ENCODE data around the gene THBS2. TPM values are rescaled to one million over a fixed set of nuclear protein-coding genes. Genes with fewer than 3 reads are reported as not detected.

The THBS2 gene
- total and polyA plus RNA-seq, 4 experiments from 2014 or later, result 0.09 to 0.14 TPM; not detected in 2

DNA sequence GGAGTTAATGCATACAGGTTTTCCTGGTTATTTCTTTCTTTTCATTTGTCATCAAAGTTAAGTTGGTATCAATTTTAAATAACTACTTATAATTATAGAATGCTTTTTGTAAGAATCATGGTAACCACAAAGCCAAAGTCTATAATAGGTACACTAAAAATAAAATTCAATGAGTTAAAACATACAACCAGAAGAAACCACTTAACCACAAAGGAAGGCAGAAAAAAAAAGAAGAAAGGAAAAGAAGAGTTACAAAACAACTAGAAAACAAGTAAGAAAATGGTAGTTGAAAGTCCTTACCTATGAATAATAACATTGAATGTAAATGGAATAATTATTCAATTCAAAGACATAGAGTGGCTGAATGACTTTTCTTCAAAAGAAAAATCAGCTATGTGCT lies 45.6 kb downstream of the THBS2 start:
- ChIA-PET CTCF (ENCODE audit: partially characterized antibody) (no interaction called here), POLR2A (ENCODE audit: partially characterized antibody) (no interaction called here)
- Histone ChIP-seq H3K27me3 (ENCODE audit: insufficient read depth, low read length) (no peaks in the 10 kb centered on the region), H3K27ac (ENCODE audit: low read depth, low read length) (no peak overlapping the region), H3K9me3 (ENCODE audit: control insufficient read depth in 1 of 2, low read length in 2 of 2) (no peaks in the 10 kb centered on the region), H3K4me3 (ENCODE audit: low read length in 2 of 2) (no peak overlapping the region), H3K4me1 (ENCODE audit: insufficient read depth, low read length) (peaks cover 5% of the 10 kb centered on the region), H3K36me3 (ENCODE audit: insufficient read depth, low read length) (no peaks in the 10 kb centered on the region)
- Mint-ChIP-seq H3K36me3 (peaks cover 2 to 8% of the 10 kb centered on the region in 2 donors), H3K4me3 (peak overlapping the region in 1 of 8 donors; percentile 3), H3K27ac (no peak overlapping the region), H3K27me3 (peaks cover 0 to 2% of the 10 kb centered on the region in 2 donors), H3K4me1 (peaks cover 0 to 12% (median 8%) of the 10 kb centered on the region in 4 donors), H3K9me3 (peaks cover 2 to 28% (median 16%) of the 10 kb centered on the region in 8 donors)
- no peak for DNase-seq
- intact Hi-C loops (cut with micrococcal nuclease), result no loop called here

DNA sequence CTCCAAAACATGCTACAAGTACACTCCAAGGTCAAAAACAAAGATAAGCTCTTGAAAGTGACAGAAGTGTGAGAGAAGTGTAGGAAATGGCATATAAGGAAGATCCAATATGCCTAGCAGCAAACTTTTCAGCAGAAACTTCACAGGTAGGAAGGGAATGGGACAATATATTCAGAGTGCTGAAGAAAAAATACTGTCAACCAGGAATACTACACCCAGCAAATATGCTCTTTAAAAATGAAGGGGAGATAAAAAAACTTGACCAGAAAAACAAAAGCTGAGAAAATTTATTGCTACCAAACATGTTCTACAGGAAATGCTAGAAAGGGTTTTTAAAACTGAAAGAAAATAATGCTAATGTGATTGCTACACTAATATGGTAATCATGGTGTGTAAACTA lies 46.2 kb downstream of the THBS2 start:
- Mint-ChIP-seq H3K27me3 (peaks cover 0 to 2% of the 10 kb centered on the region in 2 donors), H3K27ac (no peak overlapping the region), H3K9me3 (peaks cover 2 to 28% (median 16%) of the 10 kb centered on the region in 8 donors), H3K36me3 (peaks cover 2 to 8% of the 10 kb centered on the region in 2 donors), H3K4me1 (peaks cover 0 to 10% (median 7%) of the 10 kb centered on the region in 4 donors), H3K4me3 (peak overlapping the region in 1 of 8 donors; percentile 41)
- Histone ChIP-seq H3K27ac (ENCODE audit: low read depth, low read length) (no peak overlapping the region), H3K4me1 (ENCODE audit: insufficient read depth, low read length) (peaks cover 4% of the 10 kb centered on the region), H3K4me3 (ENCODE audit: low read length in 2 of 2) (no peak overlapping the region), H3K36me3 (ENCODE audit: insufficient read depth, low read length) (no peaks in the 10 kb centered on the region), H3K9me3 (ENCODE audit: control insufficient read depth in 1 of 2, low read length in 2 of 2) (no peaks in the 10 kb centered on the region), H3K27me3 (ENCODE audit: insufficient read depth, low read length) (no peaks in the 10 kb centered on the region)
- DNase-seq, result no peak
- ChIA-PET CTCF (ENCODE audit: partially characterized antibody) (no interaction called here), POLR2A (ENCODE audit: partially characterized antibody) (no interaction called here)
- intact Hi-C loops (cut with micrococcal nuclease), result no loop called here

- DNase-seq, result no peak
- intact Hi-C loops (cut with micrococcal nuclease), result no loop called here
- H3K4me1 ChIP-seq (ENCODE audit: insufficient read depth, low read length), result no peaks in the 10 kb centered on the region
- H3K4me3 Mint-ChIP-seq, result no peak overlapping the region
- CTCF ChIA-PET (ENCODE audit: partially characterized antibody), result no interaction called here
- peaks cover 0 to 3% (median under 1%) of the 10 kb centered on the region in 4 donors for H3K4me1 Mint-ChIP-seq
- H3K36me3 ChIP-seq (ENCODE audit: insufficient read depth, low read length), result no peaks in the 10 kb centered on the region
- POLR2A ChIA-PET (ENCODE audit: partially characterized antibody), result no interaction called here
- H3K27ac ChIP-seq (ENCODE audit: low read depth, low read length), result no peak overlapping the region
- peaks cover 0 to 28% (median 15%) of the 10 kb centered on the region in 8 donors for H3K9me3 Mint-ChIP-seq
- no peaks in the 10 kb centered on the region for H3K27me3 ChIP-seq (ENCODE audit: insufficient read depth, low read length)
- H3K9me3 ChIP-seq (ENCODE audit: control insufficient read depth in 1 of 2, low read length in 2 of 2), result no peaks in the 10 kb centered on the region
- H3K36me3 Mint-ChIP-seq, result peaks cover 2 to 5% of the 10 kb centered on the region in 2 donors
- H3K27ac Mint-ChIP-seq, result peak overlapping the region in 1 of 7 donors; percentile 35
- peaks cover 0 to 2% of the 10 kb centered on the region in 2 donors for H3K27me3 Mint-ChIP-seq
- no peak overlapping the region for H3K4me3 ChIP-seq (ENCODE audit: low read length in 2 of 2)
Observed at GRCh38 chr6:169205176-169206160, 48.2 kb downstream of the THBS2 start.

GRCh38 chr6:169204167-169204566 lies 49.5 kb downstream of the THBS2 start:
- Mint-ChIP-seq H3K27ac (no peak overlapping the region), H3K4me3 (no peak overlapping the region), H3K27me3 (peaks cover 0 to 2% of the 10 kb centered on the region in 2 donors), H3K36me3 (peaks cover 2 to 5% of the 10 kb centered on the region in 2 donors), H3K9me3 (peaks cover 0 to 28% (median 14%) of the 10 kb centered on the region in 8 donors), H3K4me1 (peaks cover 0 to 3% (median under 1%) of the 10 kb centered on the region in 4 donors)
- Histone ChIP-seq H3K9me3 (ENCODE audit: control insufficient read depth in 1 of 2, low read length in 2 of 2) (no peaks in the 10 kb centered on the region), H3K36me3 (ENCODE audit: insufficient read depth, low read length) (no peaks in the 10 kb centered on the region), H3K27ac (ENCODE audit: low read depth, low read length) (no peak overlapping the region), H3K4me3 (ENCODE audit: low read length in 2 of 2) (no peak overlapping the region), H3K4me1 (ENCODE audit: insufficient read depth, low read length) (no peaks in the 10 kb centered on the region), H3K27me3 (ENCODE audit: insufficient read depth, low read length) (no peaks in the 10 kb centered on the region)
- ChIA-PET CTCF (ENCODE audit: partially characterized antibody) (interaction anchor here (1.5 kb wide), 1 partner anchor 8 kb away, joined by 4 read pairs; no protein-coding TSS in a partner anchor), POLR2A (ENCODE audit: partially characterized antibody) (no interaction called here)
- intact Hi-C loops (cut with micrococcal nuclease), result no loop called here
- no peak for DNase-seq

DNA sequence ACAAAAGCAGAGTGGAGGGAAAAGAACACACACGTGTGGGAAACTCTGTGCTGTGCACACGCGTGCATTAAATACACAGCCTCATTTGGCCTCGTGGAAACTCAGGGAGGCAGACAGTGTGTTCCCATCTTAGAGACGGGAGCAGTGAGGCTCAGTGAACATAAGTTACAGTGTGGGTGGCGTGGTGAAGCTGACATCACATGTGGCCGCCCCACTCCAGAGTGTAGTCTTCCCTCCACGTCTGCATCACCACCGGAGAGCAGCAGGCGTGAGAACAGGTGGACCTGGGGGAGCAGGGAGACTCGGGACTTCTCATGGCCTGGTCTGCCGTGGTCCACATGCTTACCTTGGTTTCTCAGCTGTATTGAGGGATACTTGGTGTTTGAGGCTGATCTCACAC lies 51.7 kb downstream of the THBS2 start:
- Mint-ChIP-seq H3K27ac (peak overlapping the region in 1 of 7 donors; percentile 14), H3K27me3 (peaks cover 0 to 2% of the 10 kb centered on the region in 2 donors), H3K36me3 (peaks cover 2 to 5% of the 10 kb centered on the region in 2 donors), H3K9me3 (peaks cover 0 to 13% (median 7%) of the 10 kb centered on the region in 8 donors), H3K4me3 (no peak overlapping the region), H3K4me1 (no peaks in the 10 kb centered on the region)
- POLR2A ChIA-PET (ENCODE audit: partially characterized antibody), result no interaction called here
- no peak for DNase-seq
- Histone ChIP-seq H3K4me1 (ENCODE audit: insufficient read depth, low read length) (no peaks in the 10 kb centered on the region), H3K36me3 (ENCODE audit: insufficient read depth, low read length) (no peaks in the 10 kb centered on the region), H3K9me3 (ENCODE audit: control insufficient read depth in 1 of 2, low read length in 2 of 2) (no peaks in the 10 kb centered on the region), H3K27me3 (ENCODE audit: insufficient read depth, low read length) (no peaks in the 10 kb centered on the region), H3K27ac (ENCODE audit: low read depth, low read length) (no peak overlapping the region), H3K4me3 (ENCODE audit: low read length in 2 of 2) (no peak overlapping the region)
- intact Hi-C loops (cut with micrococcal nuclease), result no loop called here
- CTCF ChIA-PET (ENCODE audit: partially characterized antibody), result no interaction called here

GRCh38 chr6:169200893-169201514 lies 52.6 kb downstream of the THBS2 start:
- CTCF ChIA-PET (ENCODE audit: partially characterized antibody), result no interaction called here

GRCh38 chr6:169199625-169200335 lies 53.9 kb downstream of the THBS2 start:
- H3K4me1 Mint-ChIP-seq, result no peaks in the 10 kb centered on the region
- Histone ChIP-seq H3K9me3 (ENCODE audit: control insufficient read depth in 1 of 2, low read length in 2 of 2) (no peaks in the 10 kb centered on the region), H3K27ac (ENCODE audit: low read depth, low read length) (no peak overlapping the region), H3K4me1 (ENCODE audit: insufficient read depth, low read length) (no peaks in the 10 kb centered on the region), H3K4me3 (ENCODE audit: low read length in 2 of 2) (no peak overlapping the region), H3K36me3 (ENCODE audit: insufficient read depth, low read length) (no peaks in the 10 kb centered on the region), H3K27me3 (ENCODE audit: insufficient read depth, low read length) (no peaks in the 10 kb centered on the region)
- peaks cover 0 to 2% of the 10 kb centered on the region in 2 donors for H3K27me3 Mint-ChIP-seq
- ChIA-PET POLR2A (ENCODE audit: partially characterized antibody) (no interaction called here), CTCF (ENCODE audit: partially characterized antibody) (no interaction called here)
- intact Hi-C loops (cut with micrococcal nuclease), result no loop called here
- no peak overlapping the region for H3K4me3 Mint-ChIP-seq
- H3K9me3 Mint-ChIP-seq, result peaks cover 0 to 5% (median 0%) of the 10 kb centered on the region in 8 donors
- H3K27ac Mint-ChIP-seq, result no peak overlapping the region
- no peaks in the 10 kb centered on the region for H3K36me3 Mint-ChIP-seq
- DNase-seq, result no peak

More at GRCh38 chr6:169200893-169201514, 52.6 kb downstream of the THBS2 start:
- Histone ChIP-seq H3K27me3 (ENCODE audit: insufficient read depth, low read length) (no peaks in the 10 kb centered on the region), H3K36me3 (ENCODE audit: insufficient read depth, low read length) (no peaks in the 10 kb centered on the region), H3K9me3 (ENCODE audit: control insufficient read depth in 1 of 2, low read length in 2 of 2) (no peaks in the 10 kb centered on the region), H3K4me1 (ENCODE audit: insufficient read depth, low read length) (no peaks in the 10 kb centered on the region), H3K27ac (ENCODE audit: low read depth, low read length) (no peak overlapping the region), H3K4me3 (ENCODE audit: low read length in 2 of 2) (no peak overlapping the region)
- no peaks in the 10 kb centered on the region for H3K36me3 Mint-ChIP-seq
- intact Hi-C loops (cut with micrococcal nuclease), result no loop called here
- H3K4me3 Mint-ChIP-seq, result no peak overlapping the region
- peaks cover 0 to 4% (median 0%) of the 10 kb centered on the region in 8 donors for H3K9me3 Mint-ChIP-seq
- no peak for DNase-seq
- H3K4me1 Mint-ChIP-seq, result no peaks in the 10 kb centered on the region
- H3K27me3 Mint-ChIP-seq, result peaks cover 0 to 2% of the 10 kb centered on the region in 2 donors
- POLR2A ChIA-PET (ENCODE audit: partially characterized antibody), result no interaction called here
- no peak overlapping the region for H3K27ac Mint-ChIP-seq
